Erythroblast (primary cell): ENCODE measurements around the gene PMPCA.

Experiments
- GATA1 ChIP-seq: IDR thresholded peaks from 2 replicates; pipeline ENCODE4 v1.6.1; 2011; ENCODE audit warnings: low read depth, mild to moderate bottlenecking, control low read depth, low read length, moderate library complexity
- POLR2A ChIP-seq: IDR thresholded peaks from 2 replicates; pipeline ENCODE4 v1.6.1; 2011; ENCODE audit warnings: mild to moderate bottlenecking, low read length

- no peak for TF ChIP-seq POLR2A
- TF ChIP-seq GATA1 = no peak
Measured at GRCh38 chr9:136393531-136393930, 16.9 kb upstream of the PMPCA start.
